Esophagus muscularis mucosa (tissue), 4 donors: ENCODE measurements around the gene MSL1. TPM values are rescaled to one million over a fixed set of nuclear protein-coding genes. Genes with fewer than 3 reads are reported as not detected.

Experiments used
- DNase-seq: peaks from one replicate; pipeline ENCODE4 v3.0.0-alpha.2; 2017; ENCODE audit errors: extremely low spot score
- H3K27ac ChIP-seq, 4 donors: fragments of 200-600 bp; sonication (generic); replicated peaks in 1 of 4; 1 replicate in 3 of 4; 2 replicates in 1 of 4; pipeline ENCODE4 v1.5.1; 2016 to 2019; ENCODE audit warnings: mild to moderate bottlenecking in 1 of 4
- H3K27me3 ChIP-seq, 4 donors: fragments of 200-600 bp; sonication (generic); one replicate each; pipeline versions ENCODE4 v1.5.1 to v1.6.0; 2016 to 2019
- H3K36me3 ChIP-seq, 4 donors: fragments of 200-600 bp; sonication (generic); one replicate each; pipeline ENCODE4 v1.5.1; 2016 to 2019
- H3K4me1 ChIP-seq, 4 donors: fragments of 200-600 bp; sonication (generic); one replicate each; pipeline ENCODE4 v1.5.1; 2016 to 2019
- H3K4me3 ChIP-seq, 4 donors: fragments of 200-600 bp; sonication (generic); 1 replicate in 2 of 4; 2 replicates in 2 of 4; pipeline ENCODE4 v1.5.1; 2016 to 2019; ENCODE audit warnings: mild to moderate bottlenecking in 4 of 4, moderate library complexity in 1 of 4
- H3K9me3 ChIP-seq, 4 donors: fragments of 200-600 bp; sonication (generic); 1 replicate in 3 of 4; 2 replicates in 1 of 4; pipeline ENCODE4 v1.5.1; 2016 to 2019
- CTCF ChIP-seq, 3 experiments: fragments of 200-600 bp in 2 of 3; fragments of 450-650 bp in 1 of 3; sonication (generic) in 2 of 3; IDR thresholded peaks; one replicate each; pipeline ENCODE4 v1.5.1; 2017 to 2019; ENCODE audit warnings: antibody characterized with exemption in 3 of 3, mild to moderate bottlenecking in 2 of 3, moderate library complexity in 1 of 3
- EP300 ChIP-seq: sonication (generic); formaldehyde crosslinking; IDR thresholded peaks from one replicate; pipeline ENCODE4 v1.6.1; 2017; ENCODE audit warnings: antibody characterized with exemption
- POLR2A ChIP-seq: fragments of 450-650 bp; IDR thresholded peaks from one replicate; pipeline ENCODE4 v1.6.1; 2017; ENCODE audit warnings: antibody characterized with exemption, moderate library complexity, mild to moderate bottlenecking, low read depth
- POLR2AphosphoS5 ChIP-seq, 2 donors: sonication (generic); formaldehyde crosslinking; IDR thresholded peaks; one replicate each; pipeline ENCODE4 v1.6.1; 2017; ENCODE audit warnings: antibody characterized with exemption in 2 of 2
- WGBS: methylation state at CpG from one replicate; pipeline ENCODE4 v1.1.5; 2018; 5-methylcytosine and 5-hydroxymethylcytosine counted together
- intact Hi-C: fragments of 100-400 bp; cut with DNase I; formaldehyde crosslinking; loops from one replicate; pipeline ENCODE4 v1.15.1; 2023
- total RNA-seq, 4 donors: library from RNA; depleted of rRNA; stranded (reverse); fragments of >200 nt; gene quantifications; one replicate each; pipeline versions ENCODE4 v1.1.0 to v1.2.1, GENCODE V29; 2016

MSL1 gene
- total RNA-seq, 4 donors from 2014 or later, result 64.1 to 86.8 (median 72.2) TPM

- peaks cover 58 to 99% (median 81%) of the 10 kb centered on the region in 4 donors for H3K36me3 ChIP-seq
- no peaks in the 10 kb centered on the region for H3K27me3 ChIP-seq
- WGBS, result 87% methylated on average over 1 of the region's 1 CpG
- peaks cover under 1 to 19% (median 19%) of the 10 kb centered on the region in 4 donors for H3K4me1 ChIP-seq
- TF ChIP-seq CTCF (IDR thresholded peaks at IDR 0.05) (no peak), POLR2AphosphoS5 (IDR thresholded peaks at IDR 0.05) (no peak), POLR2A (no peak), EP300 (no peak)
- no peak overlapping the region for H3K4me3 ChIP-seq
- intact Hi-C loops, result no loop called here
- no peak for DNase-seq
- no peak overlapping the region for H3K27ac ChIP-seq
- H3K9me3 ChIP-seq, result no peaks in the 10 kb centered on the region
Measured at GRCh38 chr17:40171750-40172149, 50.0 kb downstream of the MSL1 start.

GRCh38 chr17:40173091-40173777 is 51.5 kb downstream of the MSL1 start:
- H3K27ac ChIP-seq, result no peak overlapping the region
- peaks cover 43 to 86% (median 66%) of the 10 kb centered on the region in 4 donors for H3K36me3 ChIP-seq
- no peak for DNase-seq

GRCh38 chr17:40173778-40174135 is 52.0 kb downstream of the MSL1 start:
- no peak overlapping the region for H3K4me3 ChIP-seq
- no peaks in the 10 kb centered on the region for H3K27me3 ChIP-seq
- H3K9me3 ChIP-seq, result no peaks in the 10 kb centered on the region
- H3K27ac ChIP-seq, result no peak overlapping the region
- TF ChIP-seq EP300, result no peak
- TF ChIP-seq POLR2AphosphoS5 (IDR thresholded peaks at IDR 0.05), result no peak
- TF ChIP-seq CTCF (IDR thresholded peaks at IDR 0.05), result no peak
- no peak for TF ChIP-seq POLR2A
- 65% methylated on average over 3 of the region's 3 CpGs for WGBS
- H3K4me1 ChIP-seq, result peaks cover 16 to 27% (median 22%) of the 10 kb centered on the region in 4 donors
- peaks cover 43 to 82% (median 62%) of the 10 kb centered on the region in 4 donors for H3K36me3 ChIP-seq
- DNase-seq, result no peak
- intact Hi-C loops, result no loop called here

More at GRCh38 chr17:40173091-40173777, 51.5 kb downstream of the MSL1 start:
- no peaks in the 10 kb centered on the region for H3K9me3 ChIP-seq
- 89% methylated on average over 4 of the region's 4 CpGs for WGBS
- no peak for TF ChIP-seq POLR2AphosphoS5 (IDR thresholded peaks at IDR 0.05)
- no peak for TF ChIP-seq POLR2A
- no peak for TF ChIP-seq EP300
- no peak for TF ChIP-seq CTCF (IDR thresholded peaks at IDR 0.05)
- no peak overlapping the region for H3K4me3 ChIP-seq
- intact Hi-C loops, result no loop called here
- H3K4me1 ChIP-seq, result peaks cover 15 to 27% (median 25%) of the 10 kb centered on the region in 4 donors
- no peaks in the 10 kb centered on the region for H3K27me3 ChIP-seq

GRCh38 chr17:40174514-40174913 is 52.7 kb downstream of the MSL1 start:
- WGBS, result 84% methylated on average over 1 of the region's 1 CpG
- Histone ChIP-seq H3K36me3 (peaks cover 36 to 74% (median 55%) of the 10 kb centered on the region in 4 donors), H3K9me3 (no peaks in the 10 kb centered on the region), H3K4me1 (peaks cover 16 to 25% (median 21%) of the 10 kb centered on the region in 4 donors), H3K27ac (no peak overlapping the region), H3K4me3 (no peak overlapping the region), H3K27me3 (no peaks in the 10 kb centered on the region)
- no peak for TF ChIP-seq CTCF (IDR thresholded peaks at IDR 0.05)
- no peak for TF ChIP-seq POLR2AphosphoS5 (IDR thresholded peaks at IDR 0.05)
- TF ChIP-seq EP300, result no peak
- intact Hi-C loops, result no loop called here
- DNase-seq, result no peak
